Measurements from ENCODE around the gene SORCS2. TPM values are rescaled to one million over a fixed set of nuclear protein-coding genes. Genes with fewer than 3 reads are reported as not detected.

SORCS2 gene
- total RNA-seq, 1 donor from 2014 or later = 13.4 TPM

DNA sequence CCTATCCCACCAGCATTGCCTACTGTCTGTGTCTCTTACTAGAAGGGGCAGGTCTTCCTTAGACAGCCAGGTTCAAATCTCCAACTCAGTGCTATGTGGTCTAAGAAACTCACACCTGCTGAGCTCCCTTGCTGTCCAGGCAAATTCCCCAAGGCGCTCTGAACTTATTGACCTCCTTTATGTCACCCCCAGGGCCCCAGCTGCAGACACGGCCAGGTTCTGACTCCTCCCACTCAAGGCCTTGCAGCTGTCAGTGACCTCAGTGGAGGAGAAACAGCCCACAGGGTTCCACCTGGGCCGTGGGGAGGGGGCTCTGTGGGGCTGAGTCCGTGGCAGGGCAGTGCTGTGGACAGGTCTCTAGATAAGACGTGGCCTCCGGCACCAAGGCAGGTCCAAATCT is 284.5 kb downstream of the SORCS2 start:
- peaks cover 30% of the 10 kb centered on the region for H3K4me1 Mint-ChIP-seq (ENCODE audit: unreplicated experiment)
- no peaks in the 10 kb centered on the region for H3K36me3 Mint-ChIP-seq
- no peak overlapping the region for H3K27ac Mint-ChIP-seq

DNA sequence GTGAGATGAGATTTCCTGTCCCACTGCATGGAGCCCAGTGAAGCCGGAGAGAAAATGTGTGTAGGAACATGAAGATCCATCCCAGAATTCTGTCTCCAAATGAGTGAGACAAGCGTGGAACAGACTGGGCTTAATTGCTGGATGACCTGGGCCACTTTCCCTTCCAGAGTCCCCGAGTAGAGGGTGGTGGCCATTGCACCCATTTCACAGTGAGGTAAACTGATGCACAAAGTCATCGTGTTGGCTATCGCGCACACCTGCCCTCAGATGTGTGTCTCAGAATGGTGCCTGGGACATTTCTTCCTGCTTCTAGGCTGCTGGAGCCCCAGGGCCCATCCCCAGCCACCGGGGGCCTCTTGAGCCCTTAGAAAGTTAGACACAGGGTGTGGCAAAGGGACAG is 285.4 kb downstream of the SORCS2 start:
- no peak overlapping the region for H3K4me3 Mint-ChIP-seq
- peaks cover 2% of the 10 kb centered on the region for H3K27me3 Mint-ChIP-seq
- no peak for DNase-seq (ENCODE audit: extremely low spot score, unreplicated experiment)
- H3K36me3 Mint-ChIP-seq = no peaks in the 10 kb centered on the region
- TF ChIP-seq, protein P1, sequence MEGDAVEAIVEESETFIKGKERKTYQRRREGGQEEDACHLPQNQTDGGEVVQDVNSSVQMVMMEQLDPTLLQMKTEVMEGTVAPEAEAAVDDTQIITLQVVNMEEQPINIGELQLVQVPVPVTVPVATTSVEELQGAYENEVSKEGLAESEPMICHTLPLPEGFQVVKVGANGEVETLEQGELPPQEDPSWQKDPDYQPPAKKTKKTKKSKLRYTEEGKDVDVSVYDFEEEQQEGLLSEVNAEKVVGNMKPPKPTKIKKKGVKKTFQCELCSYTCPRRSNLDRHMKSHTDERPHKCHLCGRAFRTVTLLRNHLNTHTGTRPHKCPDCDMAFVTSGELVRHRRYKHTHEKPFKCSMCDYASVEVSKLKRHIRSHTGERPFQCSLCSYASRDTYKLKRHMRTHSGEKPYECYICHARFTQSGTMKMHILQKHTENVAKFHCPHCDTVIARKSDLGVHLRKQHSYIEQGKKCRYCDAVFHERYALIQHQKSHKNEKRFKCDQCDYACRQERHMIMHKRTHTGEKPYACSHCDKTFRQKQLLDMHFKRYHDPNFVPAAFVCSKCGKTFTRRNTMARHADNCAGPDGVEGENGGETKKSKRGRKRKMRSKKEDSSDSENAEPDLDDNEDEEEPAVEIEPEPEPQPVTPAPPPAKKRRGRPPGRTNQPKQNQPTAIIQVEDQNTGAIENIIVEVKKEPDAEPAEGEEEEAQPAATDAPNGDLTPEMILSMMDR (conservative IDR thresholded peaks at IDR 0.05) = no peak
- H3K4me1 Mint-ChIP-seq (ENCODE audit: unreplicated experiment) = peaks cover 21% of the 10 kb centered on the region
- no peaks in the 10 kb centered on the region for H3K9me3 Mint-ChIP-seq
- no peak overlapping the region for H3K27ac Mint-ChIP-seq

More for the DNA sequence above, 284.5 kb downstream of the SORCS2 start:
- Mint-ChIP-seq H3K9me3 (no peaks in the 10 kb centered on the region), H3K27me3 (peaks cover 2% of the 10 kb centered on the region), H3K4me3 (peak overlapping the region; percentile 4)
- TF ChIP-seq, protein P1 (conservative IDR thresholded peaks at IDR 0.05) = no peak
- DNase-seq (ENCODE audit: extremely low spot score, unreplicated experiment) = no peak

DNA sequence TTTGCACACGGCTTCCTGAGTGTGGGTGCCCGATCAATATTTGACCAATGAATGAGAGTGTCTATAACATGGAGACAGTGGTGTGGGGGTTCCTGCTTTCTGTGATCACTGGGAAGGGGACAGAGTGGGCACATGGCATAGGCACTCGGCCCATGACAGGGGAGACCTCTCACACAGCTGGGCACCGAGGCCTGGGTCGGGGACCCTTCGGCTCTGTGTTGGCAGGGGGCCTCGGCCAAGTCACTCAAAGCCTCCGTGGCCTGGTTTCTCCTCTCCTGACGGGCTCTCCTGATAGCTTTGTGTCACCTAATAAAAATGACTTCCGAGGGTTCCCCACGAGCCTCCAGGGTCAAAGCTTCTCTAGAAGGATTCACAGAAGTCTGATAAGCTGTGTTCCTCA is 286.3 kb downstream of the SORCS2 start:
- no peaks in the 10 kb centered on the region for H3K9me3 Mint-ChIP-seq
- no peaks in the 10 kb centered on the region for H3K36me3 Mint-ChIP-seq
- H3K27me3 Mint-ChIP-seq = no peaks in the 10 kb centered on the region
- TF ChIP-seq, protein P1 (conservative IDR thresholded peaks at IDR 0.05) = no peak
- H3K4me1 Mint-ChIP-seq (ENCODE audit: unreplicated experiment) = peaks cover 15% of the 10 kb centered on the region
- H3K4me3 Mint-ChIP-seq = no peak overlapping the region
- DNase-seq (ENCODE audit: extremely low spot score, unreplicated experiment) = no peak
- no peak overlapping the region for H3K27ac Mint-ChIP-seq

DNA sequence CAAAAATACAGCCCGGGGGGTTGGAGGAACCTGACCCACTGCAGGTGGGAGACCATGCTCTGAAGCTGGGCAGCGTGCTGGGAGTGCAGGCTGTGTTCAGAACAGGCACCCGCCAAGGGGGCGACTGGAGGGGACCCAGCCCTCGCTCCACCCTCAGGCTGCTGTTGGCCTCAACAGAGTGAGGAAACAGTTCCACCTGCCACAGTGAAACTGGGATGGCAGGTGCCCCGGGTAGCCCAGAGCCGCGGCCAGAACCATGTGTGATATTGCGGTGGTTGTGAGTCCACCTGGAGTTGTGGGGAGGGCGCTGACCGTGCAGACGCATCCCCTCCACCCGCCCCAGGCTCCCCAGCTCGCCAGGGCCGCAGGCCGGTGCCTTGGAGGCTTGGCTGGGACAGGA is 288.1 kb downstream of the SORCS2 start:
- no peaks in the 10 kb centered on the region for H3K27me3 Mint-ChIP-seq
- TF ChIP-seq, protein P1 (conservative IDR thresholded peaks at IDR 0.05) = no peak
- H3K36me3 Mint-ChIP-seq = no peaks in the 10 kb centered on the region
- no peak overlapping the region for H3K27ac Mint-ChIP-seq
- H3K4me1 Mint-ChIP-seq (ENCODE audit: unreplicated experiment) = peaks cover 31% of the 10 kb centered on the region
- no peaks in the 10 kb centered on the region for H3K9me3 Mint-ChIP-seq
- no peak overlapping the region for H3K4me3 Mint-ChIP-seq
- DNase-seq (ENCODE audit: extremely low spot score, unreplicated experiment) = no peak

DNA sequence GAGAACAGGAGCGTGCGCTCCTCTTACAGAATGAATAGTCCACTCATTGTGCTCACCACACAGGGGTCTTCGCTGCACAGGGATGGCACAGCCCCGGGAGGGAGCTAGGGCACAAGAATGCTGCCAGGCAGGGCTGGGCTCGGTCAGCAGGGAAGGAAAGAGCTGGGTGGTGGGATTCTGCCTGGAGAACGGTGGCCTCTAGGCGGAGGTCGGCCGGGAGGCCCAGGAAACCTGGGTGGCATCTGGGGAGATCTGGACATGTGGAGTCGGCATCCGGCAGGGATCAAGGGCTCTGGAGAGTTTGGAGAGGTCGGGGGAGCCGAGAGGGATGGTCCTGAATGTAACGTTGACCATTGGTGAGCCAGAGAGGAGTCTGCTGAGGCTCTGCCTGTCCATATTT is 288.9 kb downstream of the SORCS2 start:
- Mint-ChIP-seq H3K9me3 (no peaks in the 10 kb centered on the region), H3K27me3 (no peaks in the 10 kb centered on the region), H3K4me1 (ENCODE audit: unreplicated experiment) (peaks cover 27% of the 10 kb centered on the region), H3K36me3 (no peaks in the 10 kb centered on the region), H3K27ac (no peak overlapping the region), H3K4me3 (no peak overlapping the region)
- no peak for DNase-seq (ENCODE audit: extremely low spot score, unreplicated experiment)
- TF ChIP-seq, protein P1 (conservative IDR thresholded peaks at IDR 0.05) = no peak

DNA sequence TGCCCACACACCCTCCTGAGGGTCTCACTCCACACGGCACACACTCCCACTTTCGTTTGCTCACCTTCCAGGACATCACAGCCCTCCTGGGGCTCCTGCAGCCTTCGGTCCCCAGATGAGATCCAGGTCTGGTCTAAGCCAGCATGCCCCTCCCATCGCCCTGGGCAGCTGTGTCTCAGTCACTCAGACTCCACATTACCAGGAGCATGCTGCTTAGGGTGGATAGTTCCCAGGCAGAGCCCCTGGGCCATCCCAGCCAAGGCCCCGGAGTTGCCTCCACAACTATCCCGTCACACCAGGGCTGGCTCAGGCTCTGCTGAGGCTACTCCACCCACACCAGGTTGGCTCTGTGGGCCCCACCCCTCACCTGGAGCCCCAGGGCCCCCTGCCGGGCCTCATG is 292.8 kb downstream of the SORCS2 start:
- no peak for DNase-seq (ENCODE audit: extremely low spot score, unreplicated experiment)
- H3K27ac Mint-ChIP-seq = no peak overlapping the region
- no peaks in the 10 kb centered on the region for H3K9me3 Mint-ChIP-seq
- TF ChIP-seq, protein P1 (conservative IDR thresholded peaks at IDR 0.05) = no peak
- H3K4me3 Mint-ChIP-seq = no peak overlapping the region
- peaks cover 9% of the 10 kb centered on the region for H3K27me3 Mint-ChIP-seq
- peaks cover 38% of the 10 kb centered on the region for H3K4me1 Mint-ChIP-seq (ENCODE audit: unreplicated experiment)
- H3K36me3 Mint-ChIP-seq = no peaks in the 10 kb centered on the region
